HG03175 (cell line): Measurements from ENCODE around the gene S1PR3.

Source experiments
- ATAC-seq: cut with Tn5 transposase; IDR thresholded peaks from one replicate; pipeline ENCODE4 v1.9.1; 2021; ENCODE audit warnings: mild to moderate bottlenecking, moderate library complexity; ENCODE audit not compliant: unreplicated experiment

The S1PR3 gene

GRCh38 chr9:88990041-88990728, 1.1 kb upstream of the S1PR3 start:
- ATAC-seq = no peak

GRCh38 chr9:88990729-88991065, 571 bp upstream of the S1PR3 start:
- ATAC-seq = no peak

- ATAC-seq = no peak
These were observed 1.3 kb downstream of the S1PR3 start for GRCh38 chr9:88992556-88992955.

- ATAC-seq = no peak
These were observed 2.1 kb downstream of the S1PR3 start for GRCh38 chr9:88993327-88993726.

GRCh38 chr9:88993871-88994460, 2.7 kb downstream of the S1PR3 start:
- ATAC-seq = no peak

GRCh38 chr9:88994469-88995199, 3.4 kb downstream of the S1PR3 start:
- no peak for ATAC-seq

- no peak for ATAC-seq
These were observed 3.9 kb downstream of the S1PR3 start for GRCh38 chr9:88995200-88995577.

GRCh38 chr9:88995627-88996026, 4.4 kb downstream of the S1PR3 start:
- no peak for ATAC-seq

GRCh38 chr9:88996046-88996920, 5.0 kb downstream of the S1PR3 start:
- ATAC-seq = no peak

GRCh38 chr9:88996921-88997235, 5.6 kb downstream of the S1PR3 start:
- no peak for ATAC-seq

- no peak for ATAC-seq
These were observed 6.4 kb downstream of the S1PR3 start for GRCh38 chr9:88997646-88998045.

GRCh38 chr9:88998503-88998902, 7.2 kb downstream of the S1PR3 start:
- no peak for ATAC-seq

- ATAC-seq = no peak
These were observed 7.6 kb downstream of the S1PR3 start for GRCh38 chr9:88998911-88999310.

GRCh38 chr9:89000371-89000781, 9.1 kb downstream of the S1PR3 start:
- no peak for ATAC-seq

- peak; percentile 76 for ATAC-seq
These were observed 10.0 kb downstream of the S1PR3 start for GRCh38 chr9:89000973-89001916.

- no peak for ATAC-seq
These were observed 10.8 kb downstream of the S1PR3 start for GRCh38 chr9:89001917-89002540.

- no peak for ATAC-seq
These were observed 11.7 kb downstream of the S1PR3 start for GRCh38 chr9:89002987-89003386.

GRCh38 chr9:89005323-89005722, 14.1 kb downstream of the S1PR3 start:
- ATAC-seq = no peak

GRCh38 chr9:89006267-89006666, 15.0 kb downstream of the S1PR3 start:
- no peak for ATAC-seq
